Nephron (organoid): ENCODE measurements around the gene SERTAD1.

Source experiments
- H3K27ac Mint-ChIP-seq, 3 experiments: 2 replicates each; pipeline ENCODE4 v1.8.0; 2020; ENCODE audit warnings: mixed read lengths in 3 of 3, mild to moderate bottlenecking in 2 of 3, moderate library complexity in 1 of 3
- H3K27me3 Mint-ChIP-seq: 2 replicates; pipeline ENCODE4 v1.8.0; 2021; ENCODE audit warnings: low read depth, mild to moderate bottlenecking, moderate library complexity, mixed read lengths
- H3K36me3 Mint-ChIP-seq: 2 replicates; pipeline ENCODE4 v1.8.0; 2020; ENCODE audit warnings: low read depth, mixed read lengths
- H3K4me1 Mint-ChIP-seq: 2 replicates; pipeline ENCODE4 v1.8.0; 2020; ENCODE audit warnings: mixed read lengths
- H3K4me3 Mint-ChIP-seq, 3 experiments: 2 replicates each; pipeline ENCODE4 v1.8.0; 2020; ENCODE audit warnings: mild to moderate bottlenecking in 3 of 3, mixed read lengths in 3 of 3, moderate library complexity in 2 of 3
- H3K9me3 Mint-ChIP-seq: 2 replicates; pipeline ENCODE4 v1.8.0; 2020; ENCODE audit warnings: mixed read lengths
- TF ChIP-seq, protein P1 (sequence below), 3 experiments: fragments of 200-600 bp; sonication (generic); IDR thresholded peaks; one replicate each; pipeline ENCODE4 v1.5.0; 2021; ENCODE audit warnings: antibody characterized with exemption in 3 of 3; ENCODE audit not compliant: unreplicated experiment in 3 of 3

The SERTAD1 gene

DNA sequence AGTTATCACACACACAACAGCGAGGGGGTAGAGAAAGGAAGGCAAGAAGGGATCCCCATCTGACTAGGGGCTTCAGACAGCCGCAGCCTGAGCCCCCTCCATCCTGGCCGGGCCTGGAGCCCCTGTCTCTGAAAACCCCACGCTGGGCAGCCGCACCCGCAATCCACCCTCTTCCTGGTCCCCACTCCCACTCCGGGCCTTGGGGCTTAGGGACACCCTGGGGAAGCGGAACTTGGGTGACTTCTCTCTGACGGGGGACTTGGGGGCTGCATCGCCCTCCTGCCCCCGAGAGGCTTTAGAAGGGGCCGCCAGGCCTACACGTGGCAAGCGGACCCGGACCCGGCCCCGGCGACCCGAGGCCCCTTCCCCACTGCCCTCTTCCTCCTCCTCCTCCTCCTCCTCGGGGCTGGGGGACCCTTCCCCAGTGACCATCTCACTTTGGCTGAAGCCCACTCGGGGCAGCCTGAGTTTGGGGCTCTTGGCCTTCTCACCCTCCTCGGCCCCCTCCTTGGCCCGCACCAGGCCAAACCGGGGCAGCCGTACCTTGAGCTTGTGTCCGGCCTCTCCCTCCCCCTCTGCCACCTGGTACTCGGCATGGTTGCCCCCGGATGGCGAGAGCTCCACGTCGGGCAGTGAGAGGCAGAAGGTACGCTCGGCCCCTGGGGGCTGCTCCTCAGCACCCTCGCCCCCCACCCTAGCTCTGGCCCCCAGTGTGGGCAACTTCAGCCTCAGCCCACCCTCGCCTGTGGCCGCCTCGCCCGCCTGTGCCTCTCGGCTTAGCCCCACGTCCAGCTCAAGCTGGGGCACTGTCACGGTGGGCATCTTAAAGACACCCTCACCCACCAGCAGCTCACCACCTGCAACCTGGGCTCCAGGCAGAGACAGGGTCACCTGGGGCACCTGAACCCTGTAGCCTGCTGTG, 31.6 kb downstream of the SERTAD1 start:
- Mint-ChIP-seq H3K27ac (no peak overlapping the region), H3K4me1 (peaks cover 3% of the 10 kb centered on the region), H3K9me3 (no peaks in the 10 kb centered on the region), H3K36me3 (peaks cover 3% of the 10 kb centered on the region), H3K27me3 (peaks cover 5% of the 10 kb centered on the region), H3K4me3 (no peak overlapping the region)
- TF ChIP-seq, protein P1, sequence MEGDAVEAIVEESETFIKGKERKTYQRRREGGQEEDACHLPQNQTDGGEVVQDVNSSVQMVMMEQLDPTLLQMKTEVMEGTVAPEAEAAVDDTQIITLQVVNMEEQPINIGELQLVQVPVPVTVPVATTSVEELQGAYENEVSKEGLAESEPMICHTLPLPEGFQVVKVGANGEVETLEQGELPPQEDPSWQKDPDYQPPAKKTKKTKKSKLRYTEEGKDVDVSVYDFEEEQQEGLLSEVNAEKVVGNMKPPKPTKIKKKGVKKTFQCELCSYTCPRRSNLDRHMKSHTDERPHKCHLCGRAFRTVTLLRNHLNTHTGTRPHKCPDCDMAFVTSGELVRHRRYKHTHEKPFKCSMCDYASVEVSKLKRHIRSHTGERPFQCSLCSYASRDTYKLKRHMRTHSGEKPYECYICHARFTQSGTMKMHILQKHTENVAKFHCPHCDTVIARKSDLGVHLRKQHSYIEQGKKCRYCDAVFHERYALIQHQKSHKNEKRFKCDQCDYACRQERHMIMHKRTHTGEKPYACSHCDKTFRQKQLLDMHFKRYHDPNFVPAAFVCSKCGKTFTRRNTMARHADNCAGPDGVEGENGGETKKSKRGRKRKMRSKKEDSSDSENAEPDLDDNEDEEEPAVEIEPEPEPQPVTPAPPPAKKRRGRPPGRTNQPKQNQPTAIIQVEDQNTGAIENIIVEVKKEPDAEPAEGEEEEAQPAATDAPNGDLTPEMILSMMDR (IDR thresholded peaks at IDR 0.05; ENCODE audit: unreplicated experiment in 3 of 3), result no peak

DNA sequence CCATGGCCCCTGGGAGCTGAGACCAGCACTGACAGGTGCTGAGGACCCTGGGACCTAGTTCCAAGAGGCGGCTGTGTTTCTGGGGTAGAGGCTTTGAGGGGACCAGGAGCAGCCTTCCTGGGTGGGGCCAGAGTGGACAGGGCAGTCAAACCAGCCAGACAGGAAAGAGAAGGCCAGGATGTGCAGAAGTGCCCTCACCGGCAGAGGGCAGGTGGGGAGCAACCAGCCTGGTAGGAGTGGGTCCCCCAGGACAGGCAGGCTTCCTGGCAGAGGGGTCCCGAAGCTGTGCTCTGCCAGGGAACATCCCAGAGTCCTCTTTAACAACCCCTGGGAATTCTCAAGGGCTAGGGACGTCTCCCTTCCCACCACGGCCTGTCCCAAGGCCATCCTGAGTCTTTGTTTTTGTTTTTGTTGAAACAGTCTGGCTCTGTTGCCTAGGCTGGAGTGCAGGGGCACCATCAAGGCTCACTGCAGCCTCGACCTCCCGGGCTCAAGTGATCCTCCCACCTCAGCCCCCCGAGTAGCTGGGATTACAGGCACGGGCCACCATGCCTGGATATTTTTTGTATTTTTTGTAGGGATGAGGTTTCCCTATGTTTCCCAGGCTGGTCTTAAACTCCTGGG, 32.8 kb downstream of the SERTAD1 start:
- H3K36me3 Mint-ChIP-seq, result no peaks in the 10 kb centered on the region
- peaks cover 5% of the 10 kb centered on the region for H3K27me3 Mint-ChIP-seq
- H3K4me3 Mint-ChIP-seq, result no peak overlapping the region
- no peaks in the 10 kb centered on the region for H3K9me3 Mint-ChIP-seq
- H3K27ac Mint-ChIP-seq, result no peak overlapping the region
- TF ChIP-seq, protein P1 (IDR thresholded peaks at IDR 0.05; ENCODE audit: unreplicated experiment in 3 of 3), result no peak
- no peaks in the 10 kb centered on the region for H3K4me1 Mint-ChIP-seq

DNA sequence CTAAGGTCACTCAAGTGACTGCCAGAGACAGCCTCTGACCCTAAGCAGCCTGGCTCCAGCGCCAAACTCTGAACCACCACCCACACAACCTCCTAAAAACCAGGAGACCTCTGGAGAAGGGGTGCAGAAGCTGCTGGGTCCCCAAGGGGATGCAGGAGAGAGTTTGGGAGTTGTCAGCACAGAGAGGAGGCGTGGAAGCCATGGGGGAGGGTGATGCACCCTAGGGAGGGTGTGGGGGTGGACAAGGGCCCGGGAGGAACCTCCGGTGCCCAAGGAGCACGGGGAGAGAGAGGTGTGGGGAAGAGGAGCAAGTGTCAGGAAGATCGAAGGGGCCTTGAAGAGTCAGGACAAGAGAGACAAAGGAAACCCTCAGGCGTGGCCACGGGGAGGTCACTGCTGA, 33.7 kb downstream of the SERTAD1 start:
- Mint-ChIP-seq H3K4me3 (no peak overlapping the region), H3K36me3 (no peaks in the 10 kb centered on the region), H3K4me1 (peaks cover 2% of the 10 kb centered on the region), H3K27me3 (peaks cover 5% of the 10 kb centered on the region), H3K9me3 (no peaks in the 10 kb centered on the region), H3K27ac (no peak overlapping the region)
- TF ChIP-seq, protein P1 (IDR thresholded peaks at IDR 0.05; ENCODE audit: unreplicated experiment in 3 of 3), result no peak

DNA sequence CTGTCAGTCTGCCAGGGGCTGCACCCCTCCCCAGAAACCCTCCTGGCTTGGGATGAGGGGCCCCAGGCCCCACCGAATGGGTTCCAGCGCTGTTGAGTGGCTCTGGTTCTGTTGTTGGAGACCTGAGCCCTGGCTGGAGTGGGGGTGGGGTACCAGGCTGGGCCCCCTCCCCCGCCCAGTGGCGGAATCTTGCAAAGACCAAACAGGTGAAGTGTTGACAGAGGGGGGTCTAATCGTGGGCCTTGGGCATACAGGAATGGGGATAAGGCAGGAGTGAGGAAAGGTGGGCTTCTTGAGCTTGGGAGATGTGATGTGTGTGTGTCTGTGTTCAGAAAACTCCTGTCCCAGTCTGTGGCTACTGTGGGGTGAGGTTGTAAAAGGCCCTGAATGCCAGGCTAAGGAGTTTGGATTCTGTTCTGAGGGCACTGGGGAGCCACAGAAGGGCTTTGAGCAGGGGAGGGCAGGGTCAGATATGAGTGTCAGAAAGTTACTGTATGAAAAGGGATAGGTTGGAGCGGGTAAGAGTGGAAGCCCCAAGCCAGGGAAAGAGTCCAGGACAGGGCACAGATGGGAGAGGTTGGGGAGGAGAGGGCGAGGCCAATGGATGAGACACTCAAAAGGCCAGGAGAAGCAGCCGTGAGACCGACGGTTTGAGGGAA, 35.6 kb downstream of the SERTAD1 start, which contains the start of gene HIPK4:
Gene HIPK4, minus strand, starts transcription at position 98 of the 659 bp plus-strand sequence. CDS start 279 bp downstream, outside the sequence.
- H3K27ac Mint-ChIP-seq, result no peak within 1 kb of the TSS
- H3K4me1 Mint-ChIP-seq, result peaks cover 6% of the 10 kb centered on the region
- no peaks in the 10 kb centered on the region for H3K9me3 Mint-ChIP-seq
- TF ChIP-seq, protein P1 (IDR thresholded peaks at IDR 0.05; ENCODE audit: unreplicated experiment in 3 of 3), result no peak
- H3K27me3 Mint-ChIP-seq, result no peaks in the 10 kb centered on the region
- H3K4me3 Mint-ChIP-seq, result no peak within 1 kb of the TSS
- no peaks in the 10 kb centered on the region for H3K36me3 Mint-ChIP-seq

DNA sequence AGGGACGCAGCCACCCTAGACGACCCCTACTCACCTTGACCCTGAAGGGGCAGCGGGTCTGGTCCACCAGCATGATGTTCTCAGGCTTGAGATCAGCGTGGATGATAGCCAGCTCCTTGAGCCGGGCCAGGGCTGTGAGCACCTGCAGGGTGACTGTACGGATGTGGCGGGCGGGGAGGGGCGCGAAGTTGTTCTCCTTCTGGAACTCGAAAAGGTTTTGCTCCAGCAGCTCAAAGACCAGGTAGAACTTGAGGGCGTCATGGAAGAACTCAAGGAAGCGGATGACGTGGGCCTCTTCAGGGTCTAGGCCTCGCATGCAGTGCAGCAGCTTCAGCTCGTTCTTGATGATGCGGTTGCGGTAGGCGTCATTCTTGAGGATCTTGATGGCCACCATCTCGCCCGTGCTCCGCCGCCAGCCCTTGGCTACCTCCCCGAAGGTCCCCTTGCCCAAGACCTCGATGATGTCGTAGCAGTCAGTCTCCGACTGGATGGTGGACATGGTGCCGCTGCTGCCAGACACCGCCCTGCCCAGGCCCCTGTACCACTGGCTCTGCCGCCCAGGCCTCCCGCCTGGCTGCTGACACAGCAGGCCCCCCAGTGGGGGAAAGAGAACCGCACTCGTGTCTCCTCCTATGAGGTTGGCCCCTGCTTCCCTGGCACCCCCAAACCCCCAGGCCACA, 36.2 kb downstream of the SERTAD1 start:
- TF ChIP-seq, protein P1 (IDR thresholded peaks at IDR 0.05; ENCODE audit: unreplicated experiment in 3 of 3), result no peak
- no peaks in the 10 kb centered on the region for H3K9me3 Mint-ChIP-seq
- H3K4me3 Mint-ChIP-seq, result no peak overlapping the region
- no peaks in the 10 kb centered on the region for H3K36me3 Mint-ChIP-seq
- no peak overlapping the region for H3K27ac Mint-ChIP-seq
- no peaks in the 10 kb centered on the region for H3K27me3 Mint-ChIP-seq
- H3K4me1 Mint-ChIP-seq, result peaks cover 6% of the 10 kb centered on the region
